GM21717 (cell line): ENCODE measurements around the gene TLCD5.

Source experiments
- ATAC-seq: cut with Tn5 transposase; IDR thresholded peaks from one replicate; pipeline ENCODE4 v1.9.1; 2021; ENCODE audit warnings: mild to moderate bottlenecking, moderate library complexity; ENCODE audit not compliant: unreplicated experiment

TLCD5 gene

DNA sequence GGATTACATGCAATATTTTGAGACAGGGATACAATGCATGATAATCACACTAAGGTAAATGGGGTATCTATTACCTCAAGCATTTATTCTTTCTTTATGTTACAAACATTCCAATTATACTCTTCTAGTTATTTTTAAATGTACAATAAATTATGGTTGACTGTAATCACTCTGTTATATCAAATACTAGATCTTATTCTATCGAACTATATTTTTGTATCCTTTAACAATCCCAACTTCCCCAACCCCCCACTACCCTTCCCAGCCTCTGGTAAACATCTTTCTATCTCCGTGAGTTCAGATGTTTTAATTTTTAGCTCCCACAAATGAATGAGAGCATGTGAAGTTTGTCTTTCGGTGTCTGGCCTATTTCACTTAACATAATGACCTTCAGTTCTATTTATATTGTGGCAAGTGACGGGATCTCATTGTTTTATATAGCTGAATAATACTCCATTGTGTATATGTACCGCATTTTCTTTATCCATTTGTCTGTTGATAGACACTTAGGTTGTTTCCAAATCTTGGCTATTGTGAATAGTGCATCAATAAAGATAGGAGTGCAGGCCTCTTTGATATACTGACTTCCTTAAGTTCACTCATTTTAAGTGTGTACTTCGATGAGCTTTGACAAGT is 51.6 kb downstream of the TLCD5 start:
- ATAC-seq = no peak

DNA sequence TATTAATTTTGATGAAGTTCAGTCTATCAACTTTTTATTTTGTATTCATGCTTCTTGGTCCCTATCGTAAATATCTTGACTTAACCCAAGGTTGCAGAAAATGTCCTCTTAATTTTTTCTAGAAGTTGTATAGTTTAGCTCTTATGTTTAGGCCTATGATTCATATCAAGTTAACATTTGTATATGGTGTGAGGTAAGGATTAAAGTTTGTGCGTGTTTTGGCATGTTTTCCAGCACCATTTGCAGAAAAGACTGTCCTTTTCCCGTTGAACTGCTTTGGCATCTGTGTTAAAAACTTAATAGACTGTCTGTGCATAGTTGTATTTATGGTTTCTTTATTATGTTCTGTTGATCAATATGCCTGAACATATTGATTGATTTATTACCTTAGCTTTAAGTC is 53.4 kb downstream of the TLCD5 start:
- ATAC-seq = no peak

DNA sequence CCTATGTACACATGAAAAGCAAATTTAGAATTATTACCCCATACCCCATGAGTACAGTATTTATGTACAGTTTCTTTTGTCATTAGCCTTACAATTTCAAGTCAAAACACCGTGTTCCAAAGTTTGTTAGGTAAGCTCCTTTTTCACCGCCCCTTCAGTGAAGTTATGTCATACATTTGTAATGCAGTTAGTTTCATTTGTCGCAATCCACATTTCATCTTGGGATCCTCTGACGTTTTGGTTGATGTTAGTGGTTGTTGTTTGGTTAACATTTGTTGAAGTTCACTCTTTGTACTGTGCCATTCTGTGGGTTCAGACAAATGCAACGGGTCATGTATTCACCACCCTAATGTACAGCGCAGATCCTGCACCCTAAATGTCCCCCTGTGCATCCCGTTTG is 56.3 kb downstream of the TLCD5 start:
- ATAC-seq = no peak
